Panc1 (cell line): ENCODE results near the gene SIRPA. TPM values are rescaled to one million over a fixed set of nuclear protein-coding genes. Genes with fewer than 3 reads are reported as not detected.

Experiments
- ATAC-seq: fragments of 200-7000 bp; cut with Tn5 transposase; 2 replicates; pipeline ENCODE4 v1.9.1; 2020; ENCODE audit warnings: mild to moderate bottlenecking, moderate library complexity
- BruUV-seq: library from RNA; stranded (reverse); fragments of 400-500 nt; replicated peaks from 2 replicates; lab custom pipeline; 2021; lab: Mats Ljungman, UMichigan
- CTCF ChIA-PET: fragments of 300-600 bp; sonication (Branson Sonifier 250); formaldehyde crosslinking; loops from one replicate; lab custom pipeline; 2022; ENCODE audit warnings: antibody characterized with exemption; lab: Charles Lee
- POLR2A ChIA-PET: fragments of 300-600 bp; sonication (Branson Sonifier 250); formaldehyde crosslinking; loops from one replicate; lab custom pipeline; 2022; ENCODE audit warnings: antibody characterized with exemption; lab: Charles Lee
- DNase-seq: peaks from one replicate; pipeline ENCODE4 v3.0.0-alpha.2; 2010; ENCODE audit warnings: low read depth, low spot score
- H3K27ac ChIP-seq: 2 replicates; pipeline ENCODE4 v1.5.1; 2011; ENCODE audit warnings: mild to moderate bottlenecking, low read length, inconsistent platforms
- H3K27me3 ChIP-seq: fragments of 200-500 bp; sonication (Bioruptor generic); 2 replicates; pipeline ENCODE4 v1.6.0; 2014; ENCODE audit warnings: low read length, inconsistent platforms; ENCODE audit not compliant: control insufficient read depth, insufficient read depth
- H3K36me3 ChIP-seq: fragments of 200-500 bp; sonication (Bioruptor generic); 2 replicates; pipeline ENCODE4 v1.5.1; 2014; ENCODE audit warnings: inconsistent platforms, mild to moderate bottlenecking, low read length, moderate library complexity; ENCODE audit not compliant: control insufficient read depth, insufficient read depth
- H3K4me1 ChIP-seq: 2 replicates; pipeline ENCODE4 v1.5.1; 2011; ENCODE audit warnings: inconsistent platforms, mild to moderate bottlenecking, low read length, moderate library complexity; ENCODE audit not compliant: control insufficient read depth, insufficient read depth
- H3K4me3 ChIP-seq, 2 experiments: 2 replicates each; pipeline ENCODE4 v1.5.1; 2011 to 2012; ENCODE audit warnings: low read depth in 2 of 2, low read length in 2 of 2, mild to moderate bottlenecking in 2 of 2, inconsistent platforms in 1 of 2, moderate library complexity in 1 of 2
- H3K9me3 ChIP-seq: fragments of 200-500 bp; sonication (Bioruptor generic); 2 replicates; pipeline ENCODE4 v1.5.1; 2014; ENCODE audit warnings: low read depth, mild to moderate bottlenecking, inconsistent platforms, low read length, moderate library complexity; ENCODE audit not compliant: control insufficient read depth, insufficient read depth
- CTCF ChIP-seq: fragments of 450-650 bp; IDR thresholded peaks from 2 replicates; pipeline ENCODE4 v1.5.1; 2017; ENCODE audit warnings: mild to moderate bottlenecking
- POLR2AphosphoS5 ChIP-seq: IDR thresholded peaks from 2 replicates; pipeline ENCODE4 v1.6.1; 2012; ENCODE audit warnings: mild to moderate bottlenecking, low read depth, low read length, moderate library complexity
- REST ChIP-seq, 2 experiments: IDR thresholded peaks; 2 replicates each; pipeline ENCODE4 v1.6.1; 2011 to 2012; ENCODE audit warnings: low read depth in 2 of 2, control low read depth in 1 of 2, low read length in 1 of 2, mild to moderate bottlenecking in 1 of 2, moderate library complexity in 1 of 2; ENCODE audit not compliant: insufficient read depth in 1 of 2
- SIN3A ChIP-seq: IDR thresholded peaks from 2 replicates; pipeline ENCODE4 v1.6.1; 2012; ENCODE audit warnings: low read depth, mild to moderate bottlenecking, low read length, moderate library complexity, borderline replicate concordance; ENCODE audit not compliant: insufficient read depth
- TCF7L2 ChIP-seq: IDR thresholded peaks from 2 replicates; pipeline ENCODE4 v1.6.1; 2011; ENCODE audit warnings: mild to moderate bottlenecking, low read depth, low read length, inconsistent platforms
- in situ Hi-C: cut with HindIII; loops from 2 replicates; pipeline ENCODE4 v1.10.0; 2016; ENCODE audit warnings: low sequenced_read_pairs, low pct_unique_long_range_greater_than_20kb
- intact Hi-C: fragments of 100-400 bp; cut with micrococcal nuclease; formaldehyde crosslinking; loops from one replicate; pipeline ENCODE4 v1.10.0; 2022; ENCODE audit not compliant: unreplicated experiment
- total RNA-seq: library from RNA; stranded (reverse); gene quantifications from one replicate; pipeline ENCODE4 v1.2.1, GENCODE V29; 2021; ENCODE audit not compliant: unreplicated experiment

The SIRPA gene
- total RNA-seq, 1 experiment from 2014 or later: 2.4 TPM

- POLR2A ChIA-PET: no interaction called here
- Histone ChIP-seq H3K27me3 (peaks cover 3% of the 10 kb centered on the region), H3K4me1 (no peaks in the 10 kb centered on the region), H3K4me3 (no peak overlapping the region), H3K27ac (no peak overlapping the region), H3K36me3 (no peaks in the 10 kb centered on the region), H3K9me3 (no peaks in the 10 kb centered on the region)
- TF ChIP-seq TCF7L2 (no peak), REST (IDR thresholded peaks at IDR 0.05; ENCODE audit: insufficient read depth in 1 of 2, low read depth in 2 of 2, low read length in 1 of 2) (no peak), SIN3A (no peak)
- BruUV-seq: no TSS peak
- CTCF ChIA-PET: no interaction called here
- DNase-seq (no peak), ATAC-seq (no peak)
- intact Hi-C loops (no loop called here), in situ Hi-C loops (no loop called here)
Measured at GRCh38 chr20:1866834-1867233, 28.4 kb upstream of the SIRPA start.

- ATAC-seq (no peak), DNase-seq (no peak)
- ChIA-PET POLR2A (no interaction called here), CTCF (no interaction called here)
- intact Hi-C loops: no loop called here
- peaks cover 3% of the 10 kb centered on the region for H3K27me3 ChIP-seq
- no peak overlapping the region for H3K4me3 ChIP-seq
- TF ChIP-seq POLR2AphosphoS5 (no peak), SIN3A (no peak), REST (IDR thresholded peaks at IDR 0.05; ENCODE audit: insufficient read depth in 1 of 2, low read depth in 2 of 2, low read length in 1 of 2) (no peak), TCF7L2 (no peak), CTCF (no peak)
- in situ Hi-C loops: no loop called here
- no peaks in the 10 kb centered on the region for H3K36me3 ChIP-seq
- H3K27ac ChIP-seq: no peak overlapping the region
- no TSS peak for BruUV-seq
- no peaks in the 10 kb centered on the region for H3K9me3 ChIP-seq
- H3K4me1 ChIP-seq: no peaks in the 10 kb centered on the region
Measured at GRCh38 chr20:1867495-1868260, 27.5 kb upstream of the SIRPA start.
